Testis (tissue), 3 donors: ENCODE data around the gene SERGEF. TPM values are rescaled to one million over a fixed set of nuclear protein-coding genes. Genes with fewer than 3 reads are reported as not detected.

Experiments used
- DNase-seq: peaks from one replicate; pipeline ENCODE4 v3.0.0-alpha.2; 2019
- H3K27ac ChIP-seq, 2 donors: fragments of 200-600 bp; sonication (generic); one replicate each; pipeline ENCODE4 v1.5.1; 2019
- H3K27me3 ChIP-seq: fragments of 200-600 bp; sonication (generic); one replicate; pipeline ENCODE4 v1.5.1; 2019
- H3K36me3 ChIP-seq: fragments of 200-600 bp; sonication (generic); one replicate; pipeline ENCODE4 v1.5.1; 2017; ENCODE audit warnings: low read depth; ENCODE audit errors: missing control alignments
- H3K4me1 ChIP-seq: fragments of 200-600 bp; sonication (generic); one replicate; pipeline ENCODE4 v1.5.1; 2019
- H3K4me3 ChIP-seq, 2 donors: fragments of 200-600 bp; sonication (generic); one replicate each; pipeline ENCODE4 v1.5.1; 2017 to 2019
- H3K9me3 ChIP-seq: fragments of 200-600 bp; sonication (generic); one replicate; pipeline ENCODE4 v1.5.1; 2017
- POLR2A ChIP-seq: fragments of 450-650 bp; IDR thresholded peaks from one replicate; pipeline ENCODE4 v1.6.1; 2017; ENCODE audit warnings: antibody characterized with exemption, mild to moderate bottlenecking, moderate library complexity
- WGBS, 2 donors: methylation state at CpG; one replicate each; pipeline ENCODE4 v1.1.5; 2018; 5-methylcytosine and 5-hydroxymethylcytosine counted together
- intact Hi-C: fragments of 100-400 bp; cut with DNase I; formaldehyde crosslinking; loops from one replicate; pipeline ENCODE4 v1.15.1; 2023; ENCODE audit warnings: low total_unique reads
- polyA plus RNA-seq: library from polyadenylated mRNA; stranded (reverse); fragments of 350-450 nt; fragmentation: Illumina TruSeq; extraction: RNeasy Lipid Tissue Mini Kit (QIAGEN cat#74804); gene quantifications from one replicate; pipeline ENCODE4 v1.2.3, GENCODE V29; 2014; ENCODE audit warnings: low read depth, low replicate concordance; ENCODE audit not compliant: insufficient read depth
- total RNA-seq, 2 donors: library from RNA; depleted of rRNA; stranded (reverse); fragments of >200 nt; gene quantifications; one replicate each; pipeline ENCODE4 v1.2.3, GENCODE V29; 2016
- TF ChIP-seq, protein P1 (sequence below), 3 experiments: fragments of 450-650 bp in 2 of 3; fragments of 200-600 bp in 1 of 3; sonication (generic) in 1 of 3; IDR thresholded peaks; one replicate each; pipeline ENCODE4 v1.5.1; 2016 to 2019; ENCODE audit warnings: antibody characterized with exemption in 3 of 3, mild to moderate bottlenecking in 2 of 3, moderate library complexity in 1 of 3

Gene SERGEF
- total and polyA plus RNA-seq, 3 donors from 2014 or later, result 12.5 to 37.5 (median 23.1) TPM

DNA sequence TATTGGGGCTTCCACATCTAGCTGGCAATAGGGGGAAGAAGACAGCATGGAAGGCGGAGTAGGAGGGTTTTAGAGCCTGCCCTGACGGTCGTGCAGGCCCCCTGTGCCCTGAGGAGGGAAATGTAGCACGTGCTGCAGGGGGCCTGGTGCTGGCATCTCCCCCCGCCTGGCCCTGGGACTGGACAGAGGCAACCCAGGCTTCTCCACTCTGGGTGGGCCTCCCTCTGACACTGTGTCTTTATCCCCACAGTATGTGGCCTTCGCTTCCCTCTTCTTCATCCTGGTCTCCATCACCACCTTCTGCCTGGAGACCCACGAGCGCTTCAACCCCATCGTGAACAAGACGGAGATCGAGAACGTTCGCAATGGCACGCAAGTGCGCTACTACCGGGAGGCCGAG lies 241.4 kb downstream of the SERGEF start:
- H3K27ac ChIP-seq, result no peak overlapping the region
- TF ChIP-seq, protein P1, sequence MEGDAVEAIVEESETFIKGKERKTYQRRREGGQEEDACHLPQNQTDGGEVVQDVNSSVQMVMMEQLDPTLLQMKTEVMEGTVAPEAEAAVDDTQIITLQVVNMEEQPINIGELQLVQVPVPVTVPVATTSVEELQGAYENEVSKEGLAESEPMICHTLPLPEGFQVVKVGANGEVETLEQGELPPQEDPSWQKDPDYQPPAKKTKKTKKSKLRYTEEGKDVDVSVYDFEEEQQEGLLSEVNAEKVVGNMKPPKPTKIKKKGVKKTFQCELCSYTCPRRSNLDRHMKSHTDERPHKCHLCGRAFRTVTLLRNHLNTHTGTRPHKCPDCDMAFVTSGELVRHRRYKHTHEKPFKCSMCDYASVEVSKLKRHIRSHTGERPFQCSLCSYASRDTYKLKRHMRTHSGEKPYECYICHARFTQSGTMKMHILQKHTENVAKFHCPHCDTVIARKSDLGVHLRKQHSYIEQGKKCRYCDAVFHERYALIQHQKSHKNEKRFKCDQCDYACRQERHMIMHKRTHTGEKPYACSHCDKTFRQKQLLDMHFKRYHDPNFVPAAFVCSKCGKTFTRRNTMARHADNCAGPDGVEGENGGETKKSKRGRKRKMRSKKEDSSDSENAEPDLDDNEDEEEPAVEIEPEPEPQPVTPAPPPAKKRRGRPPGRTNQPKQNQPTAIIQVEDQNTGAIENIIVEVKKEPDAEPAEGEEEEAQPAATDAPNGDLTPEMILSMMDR (IDR thresholded peaks at IDR 0.05), result no peak
- TF ChIP-seq POLR2A, result no peak
- intact Hi-C loops, result no loop called here
- H3K27me3 ChIP-seq, result no peaks in the 10 kb centered on the region
- no peaks in the 10 kb centered on the region for H3K4me1 ChIP-seq
- DNase-seq, result no peak
- no peaks in the 10 kb centered on the region for H3K36me3 ChIP-seq
- H3K9me3 ChIP-seq, result no peaks in the 10 kb centered on the region
- H3K4me3 ChIP-seq, result no peak overlapping the region
- WGBS, 2 donors, result 94 to 96% methylated on average over 17 of the region's 17 CpGs

DNA sequence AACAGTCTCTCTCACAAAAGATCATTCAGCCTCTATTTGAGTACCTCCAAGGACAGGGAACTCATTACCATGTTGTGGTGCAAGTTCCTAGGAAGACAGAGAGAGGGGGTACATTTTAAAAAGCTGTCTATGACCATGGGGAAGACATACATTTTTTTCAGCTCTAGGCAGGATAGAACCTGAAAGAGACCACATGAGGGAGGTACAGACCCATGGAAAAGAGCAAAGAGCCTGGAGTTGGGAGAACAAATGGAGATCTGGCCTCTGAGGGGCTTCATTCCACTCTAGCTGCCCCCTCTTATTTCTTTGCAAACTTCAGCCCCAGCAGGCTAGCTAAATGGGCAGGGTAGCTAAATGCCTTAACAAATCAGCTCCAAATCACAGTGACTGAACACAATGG lies 241.9 kb downstream of the SERGEF start:
- intact Hi-C loops, result no loop called here
- H3K27ac ChIP-seq, result no peak overlapping the region
- H3K9me3 ChIP-seq, result no peaks in the 10 kb centered on the region
- DNase-seq, result no peak
- no peaks in the 10 kb centered on the region for H3K27me3 ChIP-seq
- no peaks in the 10 kb centered on the region for H3K4me1 ChIP-seq
- TF ChIP-seq, protein P1 (IDR thresholded peaks at IDR 0.05), result no peak
- no peak for TF ChIP-seq POLR2A
- H3K36me3 ChIP-seq, result no peaks in the 10 kb centered on the region
- no peak overlapping the region for H3K4me3 ChIP-seq

DNA sequence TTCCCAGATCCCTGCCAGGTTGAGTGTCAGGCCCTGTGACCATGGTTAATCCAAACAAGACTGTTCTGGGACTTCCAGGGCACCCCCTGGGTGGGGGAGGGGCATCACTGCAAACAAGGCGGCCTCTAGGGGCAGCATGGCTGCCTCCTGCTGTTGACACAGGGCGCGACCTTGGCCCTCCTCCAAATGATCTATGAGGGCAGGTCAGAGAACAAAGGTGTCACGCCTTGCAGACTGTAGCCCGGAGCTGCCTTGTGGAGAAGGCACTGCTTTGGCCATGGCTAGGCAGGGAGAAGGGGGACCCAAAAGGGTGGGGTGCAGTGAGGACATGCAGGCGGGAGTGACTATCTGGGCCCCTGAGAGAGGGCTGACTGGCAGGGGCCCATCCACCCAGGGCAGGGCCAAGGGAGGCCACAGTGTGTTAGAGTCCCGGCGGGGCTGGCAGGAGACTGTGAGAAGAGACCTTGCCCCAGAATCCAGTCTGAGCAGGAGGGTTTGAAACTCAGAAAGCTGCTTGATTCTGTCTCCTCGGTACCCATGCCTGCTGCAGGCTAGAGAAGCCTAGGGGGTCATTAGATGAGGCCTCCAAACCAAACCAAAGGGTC lies 242.7 kb downstream of the SERGEF start:
- 69 to 77% methylated on average over 6 to 9 of the region's 9 CpGs for WGBS, 2 donors
- intact Hi-C loops, result no loop called here
- H3K27ac ChIP-seq, result no peak overlapping the region
- no peak overlapping the region for H3K4me3 ChIP-seq
- no peak for TF ChIP-seq POLR2A
- TF ChIP-seq, protein P1 (IDR thresholded peaks at IDR 0.05), result no peak
- no peaks in the 10 kb centered on the region for H3K27me3 ChIP-seq
- no peak for DNase-seq
- H3K36me3 ChIP-seq, result no peaks in the 10 kb centered on the region
- H3K4me1 ChIP-seq, result no peaks in the 10 kb centered on the region
- H3K9me3 ChIP-seq, result no peaks in the 10 kb centered on the region

DNA sequence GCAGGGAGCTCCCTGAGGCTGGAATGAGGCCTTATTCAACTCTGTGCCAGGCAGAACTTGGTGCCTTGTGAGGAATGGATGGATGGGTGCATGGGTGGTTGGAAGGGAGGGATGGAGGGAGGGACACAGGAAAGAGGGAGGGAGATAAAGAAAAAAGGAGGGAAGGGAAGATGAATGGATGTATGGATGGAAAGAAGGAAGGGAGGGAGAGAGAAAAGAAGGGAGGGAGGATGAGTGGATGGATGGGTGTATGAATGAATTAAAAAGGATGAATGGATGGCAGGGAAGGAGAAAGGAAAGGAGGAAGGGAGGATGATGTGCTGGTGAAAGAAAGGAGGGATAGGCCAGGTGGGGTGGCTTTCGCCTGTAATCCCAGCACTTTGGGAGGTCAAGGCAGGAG lies 243.6 kb downstream of the SERGEF start:
- Histone ChIP-seq H3K36me3 (no peaks in the 10 kb centered on the region), H3K27me3 (no peaks in the 10 kb centered on the region), H3K27ac (no peak overlapping the region), H3K9me3 (no peaks in the 10 kb centered on the region), H3K4me1 (no peaks in the 10 kb centered on the region), H3K4me3 (no peak overlapping the region)
- DNase-seq, result no peak
- TF ChIP-seq POLR2A, result no peak
- TF ChIP-seq, protein P1 (IDR thresholded peaks at IDR 0.05), result no peak
- 92 to 100% methylated on average over 1 of the region's 1 CpG for WGBS, 2 donors
- intact Hi-C loops, result no loop called here

DNA sequence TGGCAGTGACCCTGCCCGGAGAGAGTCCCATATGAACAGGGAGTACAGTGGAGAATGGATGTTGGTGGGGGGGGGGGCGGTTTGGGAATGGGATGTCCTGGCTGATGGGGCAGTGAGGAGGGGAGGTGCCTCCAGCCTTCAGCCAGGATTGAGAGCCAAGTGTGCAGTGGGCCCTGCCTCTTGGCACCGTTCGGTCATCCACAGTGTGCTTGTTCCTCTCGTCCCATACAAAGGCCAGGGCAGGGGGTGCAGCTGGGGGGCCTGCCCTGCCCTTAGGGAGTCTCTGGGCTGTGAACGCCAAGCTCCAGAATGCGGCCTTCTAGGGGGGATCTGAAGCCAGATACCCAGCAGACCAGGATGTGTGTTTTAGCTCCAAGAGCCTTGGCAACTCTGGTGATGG lies 244.3 kb downstream of the SERGEF start:
- Histone ChIP-seq H3K27ac (no peak overlapping the region), H3K9me3 (no peaks in the 10 kb centered on the region), H3K27me3 (no peaks in the 10 kb centered on the region), H3K4me1 (no peaks in the 10 kb centered on the region), H3K36me3 (no peaks in the 10 kb centered on the region), H3K4me3 (no peak overlapping the region)
- no peak for DNase-seq
- intact Hi-C loops, result no loop called here
- TF ChIP-seq, protein P1 (IDR thresholded peaks at IDR 0.05), result no peak
- WGBS, 2 donors, result 83 to 94% methylated on average over 7 of the region's 7 CpGs
